GM19438 (cell line): ENCODE data around the gene NDUFAF4.
A peak's percentile ranks its signal among the peaks of the same experiment; 100 is the strongest.

Experiments
- ATAC-seq: cut with Tn5 transposase; IDR thresholded peaks from one replicate; pipeline ENCODE4 v1.9.1; 2021; ENCODE audit warnings: low read depth; ENCODE audit not compliant: unreplicated experiment

NDUFAF4 gene

DNA sequence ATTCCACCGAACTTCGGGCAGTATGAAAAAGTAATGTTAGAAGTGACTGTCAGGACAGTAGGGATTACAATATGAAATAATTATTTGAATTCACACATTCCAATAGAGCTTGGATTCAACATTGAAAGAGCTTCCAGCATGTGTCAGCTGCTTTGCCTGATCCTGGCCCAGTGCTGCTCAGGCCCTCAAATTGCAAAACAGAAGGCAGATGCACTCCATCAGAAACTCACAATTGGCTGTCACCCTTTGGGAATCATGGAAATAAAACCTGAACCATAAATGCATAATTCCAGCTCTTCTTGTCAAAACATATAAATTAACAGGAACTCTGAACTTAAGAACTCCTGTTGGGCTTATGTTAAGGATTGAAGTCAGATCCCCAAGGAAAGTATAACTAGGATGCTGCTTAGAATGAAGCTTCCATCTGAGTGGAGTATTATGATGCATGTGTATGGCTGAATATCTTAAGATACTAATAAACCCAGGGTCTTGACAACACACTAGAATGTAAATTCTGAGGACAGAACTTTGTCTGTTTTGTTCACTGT lies 1.8 kb upstream of the NDUFAF4 start:
- ATAC-seq: no peak

GRCh38 chr6:96899019-96899418 lies 1.3 kb upstream of the NDUFAF4 start:
- ATAC-seq: no peak

DNA sequence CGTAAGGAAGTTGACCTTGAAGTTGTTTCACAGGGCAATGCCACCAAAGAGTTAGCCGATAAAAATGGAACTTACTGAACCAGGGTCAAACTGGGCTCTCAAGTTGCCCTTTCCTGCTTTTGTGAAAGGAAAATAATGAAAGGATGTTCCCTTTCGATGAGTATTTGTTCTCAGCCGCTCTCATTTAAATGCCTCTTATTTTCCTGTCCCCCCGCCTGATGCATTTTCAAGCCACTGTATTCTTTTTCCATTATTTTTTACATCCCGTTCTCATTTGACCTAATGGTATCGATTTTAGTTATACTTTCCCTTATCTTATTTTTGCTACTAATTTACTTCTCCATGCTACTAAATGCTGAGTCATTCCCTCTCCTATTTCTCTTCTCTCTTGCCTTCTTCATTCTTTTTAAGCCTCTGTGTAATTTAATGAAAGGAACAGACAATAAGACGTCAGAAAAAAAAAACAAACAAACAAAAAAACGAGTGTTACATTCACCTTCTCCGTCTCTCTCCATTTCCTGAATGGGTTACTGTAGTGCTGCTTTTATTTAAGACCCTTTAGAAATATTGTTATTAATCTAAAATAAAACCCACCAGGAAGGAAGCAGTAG lies 655 bp upstream of the NDUFAF4 start:
- ATAC-seq: no peak

- ATAC-seq: no peak
Observed at GRCh38 chr6:96889146-96889545, 8.5 kb downstream of the NDUFAF4 start.

GRCh38 chr6:96888745-96889144 lies 8.9 kb downstream of the NDUFAF4 start:
- no peak for ATAC-seq

DNA sequence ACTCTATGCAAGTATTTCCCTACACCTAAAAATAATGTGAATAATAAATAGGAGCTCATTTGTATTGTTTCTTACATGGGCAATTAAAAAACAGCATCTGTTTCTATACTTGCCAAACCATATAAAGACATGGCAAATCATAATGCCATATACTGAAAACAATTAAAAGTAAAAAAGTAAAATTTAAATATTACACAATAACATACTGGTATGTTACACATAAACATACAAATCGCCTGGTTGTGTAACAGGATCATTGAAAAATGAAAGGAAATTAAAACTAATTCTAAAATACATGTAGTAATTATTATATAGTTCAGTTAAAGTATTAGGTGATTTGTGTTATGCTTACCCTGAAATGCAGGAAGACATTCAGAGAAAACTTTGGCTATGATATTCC lies 11.2 kb downstream of the NDUFAF4 start:
- ATAC-seq: no peak

GRCh38 chr6:96885187-96885631 lies 12.5 kb downstream of the NDUFAF4 start:
- peak; percentile 92 for ATAC-seq

- no peak for ATAC-seq
Observed at GRCh38 chr6:96878143-96878542, 19.5 kb downstream of the NDUFAF4 start.

DNA sequence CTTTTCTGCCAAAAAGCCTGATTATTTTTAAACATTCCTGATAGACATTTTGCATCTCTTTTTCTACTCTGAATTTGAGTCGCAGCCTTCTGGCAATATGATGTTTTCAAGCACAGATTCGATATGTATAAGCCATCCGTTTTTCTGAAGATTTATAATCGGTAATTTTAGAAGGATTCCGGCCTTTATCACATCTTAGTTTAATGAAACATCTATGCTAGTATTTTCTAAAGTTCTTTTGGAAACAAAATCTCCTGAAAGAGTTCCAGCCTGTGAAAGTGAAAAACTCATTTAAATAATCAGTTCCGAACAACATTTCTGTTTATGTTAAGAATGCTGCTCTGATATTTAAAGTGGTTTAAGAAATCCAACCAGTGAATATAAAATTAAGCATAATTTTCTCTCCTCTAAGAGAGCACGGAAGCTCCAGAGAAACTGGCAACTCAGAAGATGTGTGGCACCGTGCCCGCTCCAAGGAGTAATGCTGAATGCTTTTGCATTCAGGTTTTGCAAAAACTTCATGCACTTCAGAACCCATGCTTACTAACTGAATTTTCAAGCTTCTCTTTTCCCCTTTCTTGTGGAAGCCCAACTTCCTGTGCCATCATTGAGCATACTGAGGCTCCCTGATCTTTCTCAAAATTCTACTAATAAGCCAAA lies 20.7 kb downstream of the NDUFAF4 start:
- no peak for ATAC-seq

- no peak for ATAC-seq
Observed at GRCh38 chr6:96872976-96873375, 24.7 kb downstream of the NDUFAF4 start.

- no peak for ATAC-seq
Observed at GRCh38 chr6:96865055-96865405, 32.7 kb downstream of the NDUFAF4 start.

DNA sequence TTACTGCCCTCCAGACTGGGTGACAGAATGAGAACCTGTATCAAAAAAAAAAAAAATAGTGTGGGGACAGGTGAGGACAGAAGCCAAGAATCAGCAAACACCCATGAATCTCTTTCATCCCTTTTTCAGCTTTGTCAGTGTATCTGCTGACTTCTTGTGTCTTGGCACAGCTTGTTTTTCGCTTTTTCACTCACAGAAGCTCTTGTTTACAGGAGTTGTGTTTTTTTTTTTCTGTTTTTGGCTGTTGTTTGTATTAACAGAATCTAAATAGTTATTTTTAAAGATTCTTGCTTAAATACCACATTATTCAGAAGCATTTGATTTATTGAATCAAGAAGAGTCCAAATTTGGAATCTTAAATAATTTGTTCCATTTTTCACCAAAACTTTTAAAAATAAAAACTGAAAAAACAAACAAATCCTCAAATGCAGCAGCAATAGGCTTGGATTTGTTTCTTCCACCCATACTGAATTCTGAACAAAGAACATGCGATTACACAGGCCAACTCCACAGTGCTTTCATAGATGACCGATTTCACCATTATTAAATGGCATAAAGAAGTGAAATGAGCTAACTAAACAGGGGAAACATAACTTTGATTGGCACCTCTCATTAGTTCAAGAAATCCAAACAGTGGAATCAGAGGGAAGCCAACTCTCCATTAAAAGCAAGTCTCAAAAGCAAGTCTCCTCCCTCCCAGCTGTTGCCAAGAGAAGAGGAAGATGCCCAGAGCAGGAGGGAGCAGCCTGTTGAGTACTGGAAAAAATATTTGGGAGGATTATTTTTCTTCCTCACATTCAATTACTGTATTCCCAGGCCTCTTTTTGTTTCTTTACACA lies 33.3 kb downstream of the NDUFAF4 start:
- no peak for ATAC-seq

GRCh38 chr6:96862560-96862959 lies 35.1 kb downstream of the NDUFAF4 start:
- ATAC-seq: no peak

GRCh38 chr6:96861588-96861987 lies 36.1 kb downstream of the NDUFAF4 start:
- ATAC-seq: no peak

GRCh38 chr6:96856856-96857255 lies 40.8 kb downstream of the NDUFAF4 start:
- no peak for ATAC-seq

- ATAC-seq: no peak
Observed at GRCh38 chr6:96853083-96853482, 44.6 kb downstream of the NDUFAF4 start.

DNA sequence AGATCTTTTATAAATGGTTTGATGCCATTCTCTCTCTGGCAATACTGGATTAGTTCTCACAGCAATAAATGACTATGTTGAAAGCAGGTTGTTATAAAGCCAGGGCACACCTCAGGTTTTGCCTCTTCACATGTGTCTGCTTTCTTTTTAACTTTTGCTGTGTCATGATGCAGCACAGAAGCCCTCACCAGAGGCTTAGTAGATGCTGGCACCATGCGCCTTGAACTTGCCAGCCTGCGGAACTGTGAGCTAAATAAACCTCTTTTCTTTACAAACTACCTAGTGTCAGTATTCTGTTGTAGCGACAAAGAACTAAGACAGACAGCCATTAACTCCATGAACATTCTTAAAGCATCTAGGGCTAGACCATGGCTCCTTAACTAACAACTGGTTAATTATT lies 45.1 kb downstream of the NDUFAF4 start:
- ATAC-seq: no peak

- ATAC-seq: no peak
Observed at GRCh38 chr6:96851858-96852257, 45.8 kb downstream of the NDUFAF4 start.

- no peak for ATAC-seq
Observed at GRCh38 chr6:96849615-96850014, 48.1 kb downstream of the NDUFAF4 start.

GRCh38 chr6:96844530-96844929 lies 53.2 kb downstream of the NDUFAF4 start:
- ATAC-seq: peak; percentile 95

DNA sequence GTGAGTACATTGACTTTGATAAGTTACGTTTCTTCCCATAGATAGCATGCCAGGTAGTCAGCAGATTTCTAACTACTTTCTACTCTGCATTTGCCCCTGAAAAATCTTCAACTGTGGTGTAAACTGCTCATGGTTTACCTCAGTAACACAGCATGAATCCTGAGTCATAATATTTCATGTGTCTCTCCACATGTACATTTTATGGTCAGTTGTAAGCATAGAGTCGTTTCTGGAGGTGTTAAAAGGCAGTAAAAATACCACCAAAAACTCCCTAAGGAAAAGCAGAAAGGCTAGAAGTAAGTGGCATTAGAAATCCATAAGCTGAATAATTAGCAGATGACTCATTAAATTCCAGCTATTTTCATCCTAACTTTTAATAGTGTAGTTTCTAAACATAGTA lies 56.3 kb downstream of the NDUFAF4 start:
- no peak for ATAC-seq
